Measurements from ENCODE around the gene TLN1. TPM values are rescaled to one million over a fixed set of nuclear protein-coding genes. Genes with fewer than 3 reads are reported as not detected.

Gene TLN1
- total RNA-seq, 1 experiment from 2014 or later: 347 TPM

DNA sequence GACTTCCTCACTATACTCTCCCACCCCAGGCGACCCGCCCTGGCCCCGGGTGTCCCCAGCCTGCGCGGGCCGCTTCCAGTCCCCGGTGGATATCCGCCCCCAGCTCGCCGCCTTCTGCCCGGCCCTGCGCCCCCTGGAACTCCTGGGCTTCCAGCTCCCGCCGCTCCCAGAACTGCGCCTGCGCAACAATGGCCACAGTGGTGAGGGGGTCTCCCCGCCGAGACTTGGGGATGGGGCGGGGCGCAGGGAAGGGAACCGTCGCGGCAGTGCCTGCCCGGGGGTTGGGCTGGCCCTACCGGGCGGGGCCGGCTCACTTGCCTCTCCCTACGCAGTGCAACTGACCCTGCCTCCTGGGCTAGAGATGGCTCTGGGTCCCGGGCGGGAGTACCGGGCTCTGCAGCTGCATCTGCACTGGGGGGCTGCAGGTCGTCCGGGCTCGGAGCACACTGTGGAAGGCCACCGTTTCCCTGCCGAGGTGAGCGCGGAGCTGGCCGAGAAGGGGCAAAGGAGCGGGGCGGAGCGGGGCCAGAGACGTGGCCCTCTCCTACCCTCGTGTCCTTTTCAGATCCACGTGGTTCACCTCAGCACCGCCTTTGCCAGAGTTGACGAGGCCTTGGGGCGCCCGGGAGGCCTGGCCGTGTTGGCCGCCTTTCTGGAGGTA is 56.1 kb downstream of the TLN1 start:
- DNase-seq (ENCODE audit: low read depth, low spot score) (no peak), ATAC-seq (no peak)
- Histone ChIP-seq H3K4me3 (ENCODE audit: low read depth in 2 of 2, low read length in 2 of 2) (no peak overlapping the region), H3K27ac (ENCODE audit: low read length) (no peak overlapping the region), H3K4me1 (ENCODE audit: control insufficient read depth, insufficient read depth, low read length) (peaks cover 2% of the 10 kb centered on the region; the same call in 1 of the 2 replicates), H3K27me3 (ENCODE audit: control insufficient read depth, insufficient read depth, low read length) (no peaks in the 10 kb centered on the region), H3K9me3 (ENCODE audit: control insufficient read depth, insufficient read depth, low read depth, low read length) (no peaks in the 10 kb centered on the region), H3K36me3 (ENCODE audit: control insufficient read depth, insufficient read depth, low read length) (no peaks in the 10 kb centered on the region)
- CTCF ChIA-PET: interaction anchor here (0.5 to 0.6 kb wide), 2 partner anchors 15 to 21 kb away, joined by 3 read pairs; no protein-coding TSS in a partner anchor
- POLR2A ChIA-PET: no interaction called here
- in situ Hi-C loops (cut with HindIII; ENCODE audit: low pct_unique_long_range_greater_than_20kb, low sequenced_read_pairs): no loop called here
- TF ChIP-seq TCF7L2 (IDR thresholded peaks at IDR 0.05; ENCODE audit: low read depth, low read length) (no peak), CTCF (IDR thresholded peaks at IDR 0.05) (no peak), SIN3A (IDR thresholded peaks at IDR 0.05; ENCODE audit: borderline replicate concordance, insufficient read depth, low read depth, low read length) (no peak), REST (IDR thresholded peaks at IDR 0.05; ENCODE audit: insufficient read depth in 1 of 2, low read depth in 2 of 2, low read length in 1 of 2) (no peak), POLR2AphosphoS5 (IDR thresholded peaks at IDR 0.05; ENCODE audit: low read depth, low read length) (no peak)
- BruUV-seq (replicated peaks): no TSS peak
- intact Hi-C loops (cut with micrococcal nuclease; ENCODE audit: unreplicated experiment): no loop called here

DNA sequence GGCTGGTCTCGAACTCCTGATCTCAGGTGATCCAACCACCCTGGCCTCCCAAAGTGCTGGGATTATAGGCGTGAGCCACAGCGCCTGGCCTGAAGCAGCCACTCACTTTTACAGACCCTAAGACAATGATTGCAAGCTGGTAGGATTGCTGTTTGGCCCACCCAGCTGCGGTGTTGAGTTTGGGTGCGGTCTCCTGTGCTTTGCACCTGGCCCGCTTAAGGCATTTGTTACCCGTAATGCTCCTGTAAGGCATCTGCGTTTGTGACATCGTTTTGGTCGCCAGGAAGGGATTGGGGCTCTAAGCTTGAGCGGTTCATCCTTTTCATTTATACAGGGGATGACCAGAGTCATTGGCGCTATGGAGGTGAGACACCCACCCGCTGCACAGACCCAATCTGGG is 56.8 kb downstream of the TLN1 start:
- H3K36me3 ChIP-seq (ENCODE audit: control insufficient read depth, insufficient read depth, low read length): no peaks in the 10 kb centered on the region
- ATAC-seq: no peak
- no peak overlapping the region for H3K4me3 ChIP-seq (ENCODE audit: low read depth in 2 of 2, low read length in 2 of 2)
- H3K9me3 ChIP-seq (ENCODE audit: control insufficient read depth, insufficient read depth, low read depth, low read length): no peaks in the 10 kb centered on the region
- in situ Hi-C loops (cut with HindIII; ENCODE audit: low pct_unique_long_range_greater_than_20kb, low sequenced_read_pairs) (no loop called here), intact Hi-C loops (cut with micrococcal nuclease; ENCODE audit: unreplicated experiment) (no loop called here)
- POLR2A ChIA-PET: interaction anchor here (0.5 kb wide), 1 partner anchor 514 kb away, joined by 3 read pairs; no protein-coding TSS in a partner anchor
- no peaks in the 10 kb centered on the region for H3K27me3 ChIP-seq (ENCODE audit: control insufficient read depth, insufficient read depth, low read length)
- no peak for TF ChIP-seq REST (IDR thresholded peaks at IDR 0.05; ENCODE audit: insufficient read depth in 1 of 2, low read depth in 2 of 2, low read length in 1 of 2)
- TF ChIP-seq CTCF (IDR thresholded peaks at IDR 0.05): no peak
- TF ChIP-seq SIN3A (IDR thresholded peaks at IDR 0.05; ENCODE audit: borderline replicate concordance, insufficient read depth, low read depth, low read length): no peak
- CTCF ChIA-PET: interaction anchor here (0.5 to 0.6 kb wide), 2 partner anchors 15 to 21 kb away, joined by 3 read pairs; no protein-coding TSS in a partner anchor
- no peak for DNase-seq (ENCODE audit: low read depth, low spot score)
- no peak overlapping the region for H3K27ac ChIP-seq (ENCODE audit: low read length)
- no TSS peak for BruUV-seq (replicated peaks)
- no peaks in the 10 kb centered on the region; the same call in 1 of the 2 replicates for H3K4me1 ChIP-seq (ENCODE audit: control insufficient read depth, insufficient read depth, low read length)

Data from Panc1 (cell line).